KBM-7 (cell line): ENCODE measurements around the gene FAM90A1.
"Not testable (repeated sequence)": the region's sequence is repeated elsewhere in the genome, so short reads cannot be mapped to it uniquely, and the experiment has no call there.

Experiments
- DNase-seq: peaks from one replicate; pipeline ENCODE4 v3.0.0-alpha.2; 2015
- in situ Hi-C: fragments of 300-500 bp; cut with MboI; formaldehyde crosslinking; loops from 2 replicates; pipeline ENCODE4 v1.14.3; 2020; ENCODE audit warnings: low sequenced_read_pairs, low pct_unique_long_range_greater_than_20kb, mixed read lengths

The FAM90A1 gene

GRCh38 chr12:8226992-8227731 lies at the start of gene FAM90A1:
Gene FAM90A1, minus strand, starts transcription at chr12:8227618. Its CDS starts 2,786 bp downstream, at chr12:8224832.
- in situ Hi-C loops = not testable (repeated sequence)
- peak; percentile 75 for DNase-seq

- in situ Hi-C loops, DNase-seq: not testable (repeated sequence)
These were observed 49.0 kb upstream of the FAM90A1 start for GRCh38 chr12:8276397-8276796.

- peak; percentile 14 for DNase-seq
- in situ Hi-C loops = not testable (repeated sequence)
These were observed 39.3 kb upstream of the FAM90A1 start for GRCh38 chr12:8266706-8267105.

- DNase-seq, in situ Hi-C loops: not testable (repeated sequence)
These were observed 36.8 kb upstream of the FAM90A1 start for GRCh38 chr12:8264236-8264635.

- in situ Hi-C loops = not testable (repeated sequence)
- peak; percentile 61 for DNase-seq
These were observed 33.7 kb upstream of the FAM90A1 start for GRCh38 chr12:8261111-8261554.

- DNase-seq, in situ Hi-C loops: not testable (repeated sequence)
These were observed 28.9 kb upstream of the FAM90A1 start for GRCh38 chr12:8256356-8256755.

GRCh38 chr12:8254705-8255104 lies 27.3 kb upstream of the FAM90A1 start:
- DNase-seq, in situ Hi-C loops: not testable (repeated sequence)

GRCh38 chr12:8252056-8252818 lies 24.8 kb upstream of the FAM90A1 start:
- in situ Hi-C loops, DNase-seq: not testable (repeated sequence)

GRCh38 chr12:8251616-8252015 lies 24.2 kb upstream of the FAM90A1 start:
- in situ Hi-C loops, DNase-seq: not testable (repeated sequence)

GRCh38 chr12:8246941-8247535 lies 19.6 kb upstream of the FAM90A1 start:
- DNase-seq, in situ Hi-C loops: not testable (repeated sequence)

GRCh38 chr12:8243682-8244161 lies 16.3 kb upstream of the FAM90A1 start:
- DNase-seq, in situ Hi-C loops: not testable (repeated sequence)

GRCh38 chr12:8242880-8243681 lies 15.7 kb upstream of the FAM90A1 start:
- in situ Hi-C loops = not testable (repeated sequence)
- peak; percentile 93 for DNase-seq

- DNase-seq, in situ Hi-C loops: not testable (repeated sequence)
These were observed 15.1 kb upstream of the FAM90A1 start for GRCh38 chr12:8242622-8242879.

- in situ Hi-C loops = not testable (repeated sequence)
- peak; percentile 12 for DNase-seq
These were observed 14.7 kb upstream of the FAM90A1 start for GRCh38 chr12:8241917-8242621.

- DNase-seq, in situ Hi-C loops: not testable (repeated sequence)
These were observed 13.1 kb upstream of the FAM90A1 start for GRCh38 chr12:8240340-8241114.

GRCh38 chr12:8237031-8237430 lies 9.6 kb upstream of the FAM90A1 start:
- in situ Hi-C loops, DNase-seq: not testable (repeated sequence)

GRCh38 chr12:8235316-8236157 lies 8.1 kb upstream of the FAM90A1 start:
- in situ Hi-C loops, DNase-seq: not testable (repeated sequence)
